ENCODE results near the gene BCL11A. TPM values are rescaled to one million over a fixed set of nuclear protein-coding genes. Genes with fewer than 3 reads are reported as not detected.
A peak's percentile ranks its signal among the peaks of the same experiment; 100 is the strongest.

The BCL11A gene
- total and polyA plus RNA-seq, 2 experiments from 2014 or later = 57.5 to 77.6 TPM

GRCh38 chr2:60530660-60531281 lies 22.7 kb downstream of the BCL11A start:
- H3K4me3 ChIP-seq = peak overlapping the region; percentile 24; the same call in 1 of the 2 replicates
- peak overlapping the region; percentile 65 for H3K4me2 ChIP-seq
- Mint-ChIP-seq H3K4me3 (peak overlapping the region; percentile 45), H3K4me1 (peaks cover 97% of the 10 kb centered on the region), H3K9me3 (no peaks in the 10 kb centered on the region), H3K27ac (peak overlapping the region; percentile 62; the same call in 1 of the 2 replicates), H3K27me3 (ENCODE audit: insufficient read depth, low read depth, poor library complexity) (peaks cover 9% of the 10 kb centered on the region), H3K36me3 (ENCODE audit: low read depth) (peaks cover 14% of the 10 kb centered on the region)
- peaks cover 32% of the 10 kb centered on the region for H4K20me1 ChIP-seq (replicated peaks; ENCODE audit: insufficient read depth)
- no peaks in the 10 kb centered on the region; the same call in 1 of the 2 replicates for H3F3A ChIP-seq (replicated peaks; ENCODE audit: low read depth)
- peaks cover 88% of the 10 kb centered on the region for H3K4me1 ChIP-seq (ENCODE audit: insufficient read depth)
- no peaks in the 10 kb centered on the region for H3K27me3 ChIP-seq (ENCODE audit: insufficient read depth)
- TF ChIP-seq CTCF (conservative IDR thresholded peaks at IDR 0.05; ENCODE audit: low read depth in 2 of 2) (no peak), ZNF331 (CRISPR knock-in tag; IDR thresholded peaks at IDR 0.05; ENCODE audit: low read depth) (no peak), POLR2AphosphoS5 (IDR thresholded peaks at IDR 0.05; ENCODE audit: low read depth) (no peak), ZNF114 (CRISPR knock-in tag; IDR thresholded peaks at IDR 0.05) (no peak), EZH2phosphoT487 (IDR thresholded peaks at IDR 0.05; ENCODE audit: unreplicated experiment) (no peak), ZNF462 (CRISPR knock-in tag; IDR thresholded peaks at IDR 0.05) (no peak), STAT1 (IDR thresholded peaks at IDR 0.05; ENCODE audit: unreplicated experiment) (no peak)
- no peaks in the 10 kb centered on the region for H3K9me2 ChIP-seq (ENCODE audit: insufficient read depth)
- H3K79me2 ChIP-seq (replicated peaks; ENCODE audit: insufficient read depth) = peaks cover 100% of the 10 kb centered on the region
- H3K36me3 ChIP-seq (ENCODE audit: insufficient read depth) = 0 out of 2 replicates have a peak, but pooled peaks cover 3% of the 10 kb centered on the region
- DNase-seq (ENCODE audit: low spot score) (peak; percentile 47), ATAC-seq (peak; percentile 15)
- H2AFZ ChIP-seq = no peak overlapping the region
- H3K27ac ChIP-seq (ENCODE audit: low read depth) = peak overlapping the region; percentile 47; the same call in 1 of the 2 replicates

Measured in GM23338 (cell line).